Left ventricle myocardium inferior (tissue), 1 donor: ENCODE measurements around the gene PITPNM2. TPM values are rescaled to one million over a fixed set of nuclear protein-coding genes. Genes with fewer than 3 reads are reported as not detected.

Experiments
- DNase-seq: peaks from one replicate; pipeline ENCODE4 v3.0.0-alpha.2; 2020
- H3K27ac ChIP-seq: fragments of 200-600 bp; replicated peaks from 2 replicates; pipeline ENCODE4 v1.8.0; 2021
- H3K27me3 ChIP-seq: fragments of 200-600 bp; 2 replicates; pipeline ENCODE4 v1.8.0; 2021; ENCODE audit warnings: low read depth
- H3K36me3 ChIP-seq: fragments of 200-600 bp; 2 replicates; pipeline ENCODE4 v1.8.0; 2021
- H3K4me1 ChIP-seq: fragments of 200-600 bp; 2 replicates; pipeline ENCODE4 v1.8.0; 2021
- H3K4me3 ChIP-seq: fragments of 200-600 bp; 2 replicates; pipeline ENCODE4 v1.8.0; 2021; ENCODE audit warnings: mild to moderate bottlenecking, moderate library complexity
- H3K9me3 ChIP-seq: fragments of 200-600 bp; replicated peaks from 2 replicates; pipeline ENCODE4 v1.8.0; 2021
- CTCF ChIP-seq: fragments of 200-600 bp; IDR thresholded peaks from 2 replicates; pipeline ENCODE4 v1.8.0; 2021; ENCODE audit warnings: antibody characterized with exemption, mild to moderate bottlenecking, borderline replicate concordance
- intact Hi-C: fragments of 100-400 bp; cut with micrococcal nuclease; formaldehyde crosslinking; loops from one replicate; pipeline ENCODE4 v1.11.0; 2022
- total RNA-seq: library from RNA; stranded (reverse); fragmentation: NEBNext Ultra II Directional; extraction: Animal tissue kit (Norgen Biotek cat#: 25700); gene quantifications from one replicate; pipeline ENCODE4 v1.2.1, GENCODE V29; 2021
- donor health status: DM: no; HTN: yes; CAD: no; lungs with severe emphysema.

The PITPNM2 gene
- total RNA-seq, 1 donor from 2014 or later = 18.4 TPM

GRCh38 chr12:123111498-123112165, 39.3 kb downstream of the PITPNM2 start:
- Histone ChIP-seq H3K4me3 (no peak overlapping the region), H3K9me3 (no peaks in the 10 kb centered on the region), H3K27ac (peak overlapping the region; percentile 50), H3K36me3 (peaks cover 4% of the 10 kb centered on the region), H3K27me3 (no peaks in the 10 kb centered on the region), H3K4me1 (peaks cover 99% of the 10 kb centered on the region)
- DNase-seq = no peak
- no peak for TF ChIP-seq CTCF
- intact Hi-C loops = no loop called here

GRCh38 chr12:123109319-123109772, 41.5 kb downstream of the PITPNM2 start:
- intact Hi-C loops = no loop called here
- no peak overlapping the region for H3K4me3 ChIP-seq
- no peaks in the 10 kb centered on the region for H3K9me3 ChIP-seq
- no peaks in the 10 kb centered on the region for H3K27me3 ChIP-seq
- H3K36me3 ChIP-seq = peaks cover 4% of the 10 kb centered on the region
- DNase-seq = no peak
- TF ChIP-seq CTCF = no peak
- H3K4me1 ChIP-seq = peaks cover 96% of the 10 kb centered on the region
- H3K27ac ChIP-seq = peak overlapping the region; percentile 91

GRCh38 chr12:123108682-123109066, 42.2 kb downstream of the PITPNM2 start:
- Histone ChIP-seq H3K4me1 (peaks cover 96% of the 10 kb centered on the region), H3K27ac (peak overlapping the region; percentile 91), H3K36me3 (peaks cover 4% of the 10 kb centered on the region), H3K27me3 (no peaks in the 10 kb centered on the region), H3K4me3 (no peak overlapping the region), H3K9me3 (no peaks in the 10 kb centered on the region)
- intact Hi-C loops = no loop called here
- no peak for TF ChIP-seq CTCF
- no peak for DNase-seq

GRCh38 chr12:123107926-123108681, 42.8 kb downstream of the PITPNM2 start:
- intact Hi-C loops = no loop called here
- peaks cover 96% of the 10 kb centered on the region for H3K4me1 ChIP-seq
- peak; percentile 56 for DNase-seq
- H3K4me3 ChIP-seq = no peak overlapping the region
- no peaks in the 10 kb centered on the region for H3K27me3 ChIP-seq
- peak overlapping the region; percentile 91 for H3K27ac ChIP-seq
- peaks cover 4% of the 10 kb centered on the region for H3K36me3 ChIP-seq
- TF ChIP-seq CTCF = no peak
- no peaks in the 10 kb centered on the region for H3K9me3 ChIP-seq

- intact Hi-C loops = no loop called here
- peaks cover 96% of the 10 kb centered on the region for H3K4me1 ChIP-seq
Measured at GRCh38 chr12:123106640-123107359, 44.1 kb downstream of the PITPNM2 start.

More at GRCh38 chr12:123106640-123107359, 44.1 kb downstream of the PITPNM2 start:
- Histone ChIP-seq H3K27ac (peak overlapping the region; percentile 91), H3K9me3 (no peaks in the 10 kb centered on the region), H3K4me3 (no peak overlapping the region), H3K36me3 (peaks cover 4% of the 10 kb centered on the region), H3K27me3 (no peaks in the 10 kb centered on the region)
- TF ChIP-seq CTCF = no peak
- DNase-seq = peak; percentile 57
